Calu3 (cell line): Measurements from ENCODE around the gene PLEKHD1. TPM values are rescaled to one million over a fixed set of nuclear protein-coding genes. Genes with fewer than 3 reads are reported as not detected.

Experiments used
- Bru-seq: library from RNA; stranded (reverse); fragments of 400-500 nt; gene quantifications from one replicate; lab custom pipeline; 2021; lab: Mats Ljungman, UMichigan
- BruChase-seq, 2 experiments: library from RNA; stranded (reverse); fragments of 400-500 nt; gene quantifications; one replicate each; lab custom pipeline; 2021; lab: Mats Ljungman, UMichigan
- BruUV-seq: library from RNA; stranded (reverse); fragments of 400-500 nt; replicated peaks from 2 replicates; lab custom pipeline; 2021; lab: Mats Ljungman, UMichigan
- CTCF ChIA-PET: fragments of 300-600 bp; sonication (Branson Sonifier 250); formaldehyde crosslinking; loops from one replicate; lab custom pipeline; 2022; ENCODE audit warnings: antibody characterized with exemption; lab: Charles Lee
- DNase-seq: peaks from one replicate; pipeline ENCODE4 v3.0.0; 2022
- H3K27ac Mint-ChIP-seq: one replicate; pipeline ENCODE4 v1.8.0; 2022; ENCODE audit warnings: mixed read lengths; ENCODE audit not compliant: unreplicated experiment
- H3K27me3 Mint-ChIP-seq: one replicate; pipeline ENCODE4 v1.8.0; 2022; ENCODE audit warnings: mixed read lengths; ENCODE audit not compliant: unreplicated experiment
- H3K36me3 Mint-ChIP-seq: one replicate; pipeline ENCODE4 v1.8.0; 2022; ENCODE audit warnings: mild to moderate bottlenecking, moderate library complexity, mixed read lengths; ENCODE audit not compliant: insufficient read depth, unreplicated experiment
- H3K4me1 Mint-ChIP-seq: one replicate; pipeline ENCODE4 v1.8.0; 2022; ENCODE audit warnings: mild to moderate bottlenecking, low read depth, mixed read lengths; ENCODE audit not compliant: unreplicated experiment
- H3K4me3 Mint-ChIP-seq: one replicate; pipeline ENCODE4 v1.8.0; 2022; ENCODE audit warnings: mild to moderate bottlenecking, low read depth, moderate library complexity, mixed read lengths; ENCODE audit not compliant: unreplicated experiment
- H3K9me3 Mint-ChIP-seq: one replicate; pipeline ENCODE4 v1.8.0; 2022; ENCODE audit warnings: low read depth, mixed read lengths; ENCODE audit not compliant: unreplicated experiment
- intact Hi-C: fragments of 100-400 bp; cut with micrococcal nuclease; formaldehyde crosslinking; loops from one replicate; pipeline ENCODE4 v1.10.0; 2022; ENCODE audit not compliant: unreplicated experiment
- long read RNA-seq: library from polyadenylated mRNA; stranded (forward); transcript quantifications from one replicate; pipeline ENCODE4 v2.0.0, GENCODE V29; 2022
- total RNA-seq: library from RNA; stranded (reverse); gene quantifications from 2 replicates; pipeline ENCODE4 v1.2.3, GENCODE V29; 2022
- TF ChIP-seq, protein P1 (sequence below): fragments of 200-600 bp; IDR thresholded peaks from one replicate; pipeline ENCODE4 v1.8.0; 2022; ENCODE audit warnings: antibody characterized with exemption; ENCODE audit not compliant: unreplicated experiment

PLEKHD1 gene
- total RNA-seq: 0.56 and 0.73 TPM in 2 replicates
- Bru-seq, nascent RNA: percentile 22 among the genes with signal in this experiment
- BruChase-seq, experiment 1, labeled RNA remaining after a 6-hour chase: percentile 24 among the genes with signal in this experiment
- BruChase-seq, experiment 2, labeled RNA remaining after a 2-hour chase: percentile 37 among the genes with signal in this experiment
- long read RNA-seq, partial matches to known transcripts: 0 of 4 reads
- long read RNA-seq, other reads (novel, unspliced or antisense): 4 of 4 reads

DNA sequence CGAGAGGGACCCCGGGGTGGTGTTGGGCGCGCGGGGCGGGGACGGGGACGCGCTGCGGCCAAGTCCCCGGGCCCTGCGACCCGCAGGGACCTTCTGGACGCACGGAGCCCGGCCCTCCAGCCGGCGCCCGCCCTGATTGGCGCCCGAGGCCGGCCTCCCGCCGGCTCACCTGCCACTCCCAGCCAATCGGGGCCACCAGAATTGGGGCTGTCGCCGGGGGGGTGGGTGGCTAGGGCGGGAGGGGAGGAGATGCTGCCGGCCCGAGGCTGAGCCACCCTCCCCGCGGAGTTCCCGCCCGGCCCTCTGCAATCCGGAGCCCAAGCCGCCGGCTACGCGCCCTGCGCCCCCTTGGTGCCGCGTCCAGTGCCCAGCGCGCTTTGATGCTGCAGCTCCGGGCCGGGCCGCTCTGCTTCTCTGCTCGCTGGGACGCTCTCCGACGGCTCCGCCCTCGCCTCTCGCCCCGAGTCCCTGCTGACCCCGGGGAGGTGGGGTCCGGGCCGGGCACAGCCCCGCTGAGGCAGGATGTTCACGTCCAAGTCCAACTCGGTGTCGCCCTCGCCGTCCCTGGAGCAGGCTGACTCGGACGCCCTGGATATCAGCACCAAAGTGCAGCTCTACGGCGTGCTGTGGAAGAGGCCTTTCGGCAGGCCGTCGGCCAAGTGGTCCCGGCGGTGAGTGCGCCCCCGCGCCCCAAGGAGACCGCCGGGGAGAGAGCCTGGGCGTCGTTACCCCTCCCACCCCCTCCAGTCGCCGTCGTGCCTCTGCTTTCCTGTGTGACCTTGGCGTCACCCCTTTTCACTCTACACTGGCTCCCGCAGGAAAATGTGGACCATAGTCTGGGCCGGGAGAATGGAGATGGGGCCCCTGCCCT lies at the start of gene PLEKHD1:
Gene PLEKHD1 (plus strand): TSS at position 285 of the 871 bp plus-strand sequence. CDS start 238 bp downstream, at position 523.
- peak; percentile 72 for DNase-seq

GRCh38 chr14:69439521-69440270 lies 44.8 kb upstream of the PLEKHD1 start:
- no peaks in the 10 kb centered on the region for H3K36me3 Mint-ChIP-seq
- peaks cover 7% of the 10 kb centered on the region for H3K4me1 Mint-ChIP-seq
- DNase-seq: no peak
- no peaks in the 10 kb centered on the region for H3K9me3 Mint-ChIP-seq
- CTCF ChIA-PET: interaction anchor here (0.9 kb wide), 1 partner anchor 20 kb away, joined by 3 read pairs; no protein-coding TSS in a partner anchor
- H3K4me3 Mint-ChIP-seq: no peak overlapping the region
- no TSS peak for BruUV-seq
- no peak overlapping the region for H3K27ac Mint-ChIP-seq
- intact Hi-C loops: no loop called here
- TF ChIP-seq, protein P1, sequence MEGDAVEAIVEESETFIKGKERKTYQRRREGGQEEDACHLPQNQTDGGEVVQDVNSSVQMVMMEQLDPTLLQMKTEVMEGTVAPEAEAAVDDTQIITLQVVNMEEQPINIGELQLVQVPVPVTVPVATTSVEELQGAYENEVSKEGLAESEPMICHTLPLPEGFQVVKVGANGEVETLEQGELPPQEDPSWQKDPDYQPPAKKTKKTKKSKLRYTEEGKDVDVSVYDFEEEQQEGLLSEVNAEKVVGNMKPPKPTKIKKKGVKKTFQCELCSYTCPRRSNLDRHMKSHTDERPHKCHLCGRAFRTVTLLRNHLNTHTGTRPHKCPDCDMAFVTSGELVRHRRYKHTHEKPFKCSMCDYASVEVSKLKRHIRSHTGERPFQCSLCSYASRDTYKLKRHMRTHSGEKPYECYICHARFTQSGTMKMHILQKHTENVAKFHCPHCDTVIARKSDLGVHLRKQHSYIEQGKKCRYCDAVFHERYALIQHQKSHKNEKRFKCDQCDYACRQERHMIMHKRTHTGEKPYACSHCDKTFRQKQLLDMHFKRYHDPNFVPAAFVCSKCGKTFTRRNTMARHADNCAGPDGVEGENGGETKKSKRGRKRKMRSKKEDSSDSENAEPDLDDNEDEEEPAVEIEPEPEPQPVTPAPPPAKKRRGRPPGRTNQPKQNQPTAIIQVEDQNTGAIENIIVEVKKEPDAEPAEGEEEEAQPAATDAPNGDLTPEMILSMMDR: no peak
- no peaks in the 10 kb centered on the region for H3K27me3 Mint-ChIP-seq

More for the DNA sequence above, at the start of gene PLEKHD1:
- no peaks in the 10 kb centered on the region for H3K4me1 Mint-ChIP-seq
- intact Hi-C loops: no loop called here
- peak within 1 kb of the TSS; percentile 72 for H3K4me3 Mint-ChIP-seq
- no peak within 1 kb of the TSS for H3K27ac Mint-ChIP-seq
- CTCF ChIA-PET: interaction anchor here (1.0 to 1.9 kb wide), 3 partner anchors 8 to 9 kb away, joined by 5 to 6 read pairs (median 5); no protein-coding TSS in a partner anchor
- peaks cover 4% of the 10 kb centered on the region for H3K36me3 Mint-ChIP-seq
- no TSS peak for BruUV-seq
- peaks cover 59% of the 10 kb centered on the region for H3K27me3 Mint-ChIP-seq
- TF ChIP-seq, protein P1: no peak
- no peaks in the 10 kb centered on the region for H3K9me3 Mint-ChIP-seq

GRCh38 chr14:69441948-69442347 lies 42.6 kb upstream of the PLEKHD1 start:
- TF ChIP-seq, protein P1: no peak
- Mint-ChIP-seq H3K27me3 (no peaks in the 10 kb centered on the region), H3K4me3 (no peak overlapping the region), H3K36me3 (no peaks in the 10 kb centered on the region), H3K9me3 (no peaks in the 10 kb centered on the region), H3K4me1 (no peaks in the 10 kb centered on the region), H3K27ac (no peak overlapping the region)
- CTCF ChIA-PET: no interaction called here
- no peak for DNase-seq
- BruUV-seq: no TSS peak
- intact Hi-C loops: no loop called here

DNA sequence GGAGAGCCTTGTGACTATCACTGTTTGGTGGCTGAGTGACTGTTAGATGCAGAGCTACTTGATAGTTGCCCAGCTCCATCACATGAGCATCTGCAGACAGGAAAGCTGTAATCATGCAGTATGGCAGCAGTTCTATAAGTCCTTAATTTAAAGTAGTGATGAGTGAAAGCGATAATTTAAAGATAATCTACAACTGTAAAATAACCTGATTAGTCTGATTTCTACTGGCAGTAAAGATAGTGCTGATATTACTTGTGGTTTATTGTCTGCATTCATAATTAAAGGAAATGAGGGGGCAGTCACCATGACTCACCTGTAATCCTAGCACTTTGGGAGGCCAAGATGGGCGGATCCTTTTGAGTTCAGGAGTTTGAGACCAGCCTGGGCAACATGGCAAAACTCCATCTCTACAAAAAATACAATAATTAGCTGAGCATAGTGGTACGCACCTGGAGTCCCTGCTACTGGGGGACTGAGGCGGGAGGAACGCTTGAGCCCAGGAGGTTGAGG lies 41.2 kb upstream of the PLEKHD1 start:
- Mint-ChIP-seq H3K4me1 (no peaks in the 10 kb centered on the region), H3K27ac (no peak overlapping the region), H3K27me3 (no peaks in the 10 kb centered on the region), H3K9me3 (no peaks in the 10 kb centered on the region), H3K4me3 (no peak overlapping the region), H3K36me3 (no peaks in the 10 kb centered on the region)
- TF ChIP-seq, protein P1: no peak
- no peak for DNase-seq
- no TSS peak for BruUV-seq
- intact Hi-C loops: no loop called here
- CTCF ChIA-PET: interaction anchor here (0.6 kb wide), 1 partner anchor 9 kb away, joined by 5 read pairs; no protein-coding TSS in a partner anchor
